Type B pancreatic cell (in vitro differentiated cells): Measurements from ENCODE around the gene IL10RA. TPM values are rescaled to one million over a fixed set of nuclear protein-coding genes. Genes with fewer than 3 reads are reported as not detected.
A peak's percentile ranks its signal among the peaks of the same experiment; 100 is the strongest.

ENCODE experiments used
- DNase-seq: peaks from one replicate; pipeline ENCODE4 v3.0.0; 2021; ENCODE audit warnings: mixed read lengths; ENCODE audit not compliant: unreplicated experiment; ENCODE audit errors: extremely low spot score
- H3K27ac Mint-ChIP-seq: 2 replicates; pipeline ENCODE4 v1.8.0; 2021; ENCODE audit warnings: mild to moderate bottlenecking, mixed read lengths
- H3K27me3 Mint-ChIP-seq: 2 replicates; pipeline ENCODE4 v1.8.0; 2021; ENCODE audit warnings: mixed read lengths
- H3K36me3 Mint-ChIP-seq: 2 replicates; pipeline ENCODE4 v1.8.0; 2021; ENCODE audit warnings: mixed read lengths
- H3K4me1 Mint-ChIP-seq: one replicate; pipeline ENCODE4 v1.8.0; 2021; ENCODE audit warnings: mixed read lengths; ENCODE audit not compliant: unreplicated experiment
- H3K4me3 Mint-ChIP-seq: 2 replicates; pipeline ENCODE4 v1.8.0; 2021; ENCODE audit warnings: mild to moderate bottlenecking, mixed read lengths
- H3K9me3 Mint-ChIP-seq: 2 replicates; pipeline ENCODE4 v1.8.0; 2021; ENCODE audit warnings: mixed read lengths
- CTCF ChIP-seq: fragments of 200-600 bp; sonication (generic); conservative IDR thresholded peaks from 2 replicates; pipeline ENCODE4 v1.5.0; 2021; ENCODE audit warnings: antibody characterized with exemption, mild to moderate bottlenecking
- total RNA-seq: library from RNA; stranded (reverse); gene quantifications from 2 replicates; pipeline ENCODE4 v1.2.1, GENCODE V29; 2021; ENCODE audit warnings: low replicate concordance

Gene IL10RA
- total RNA-seq, 1 donor from 2014 or later, result 0.48 TPM

- Mint-ChIP-seq H3K9me3 (peaks cover 6% of the 10 kb centered on the region), H3K4me3 (no peak overlapping the region), H3K36me3 (no peaks in the 10 kb centered on the region), H3K27ac (peak overlapping the region; percentile 5), H3K4me1 (peaks cover 4% of the 10 kb centered on the region), H3K27me3 (peaks cover 46% of the 10 kb centered on the region)
- no peak for TF ChIP-seq CTCF
- DNase-seq, result no peak
These were observed 5.9 kb upstream of the IL10RA start for GRCh38 chr11:117980280-117980679.

GRCh38 chr11:117980720-117981119 lies 5.5 kb upstream of the IL10RA start:
- Mint-ChIP-seq H3K4me1 (peaks cover 4% of the 10 kb centered on the region), H3K36me3 (no peaks in the 10 kb centered on the region), H3K9me3 (peaks cover 6% of the 10 kb centered on the region), H3K27ac (no peak overlapping the region), H3K27me3 (peaks cover 48% of the 10 kb centered on the region), H3K4me3 (no peak overlapping the region)
- no peak for DNase-seq
- TF ChIP-seq CTCF, result no peak

- Mint-ChIP-seq H3K27ac (no peak overlapping the region), H3K36me3 (no peaks in the 10 kb centered on the region), H3K27me3 (peaks cover 69% of the 10 kb centered on the region), H3K9me3 (peaks cover 6% of the 10 kb centered on the region), H3K4me1 (peaks cover 12% of the 10 kb centered on the region), H3K4me3 (no peak overlapping the region)
- TF ChIP-seq CTCF, result no peak
- DNase-seq, result peak; percentile 32
These were observed 3.1 kb upstream of the IL10RA start for GRCh38 chr11:117983163-117983475.

- peaks cover 78% of the 10 kb centered on the region for H3K27me3 Mint-ChIP-seq
- H3K36me3 Mint-ChIP-seq, result no peaks in the 10 kb centered on the region
These were observed 1.7 kb upstream of the IL10RA start for GRCh38 chr11:117984476-117984875.

GRCh38 chr11:117986981-117987574 lies 884 bp downstream of the IL10RA start:
- Mint-ChIP-seq H3K27ac (peak overlapping the region; percentile 64), H3K27me3 (peaks cover 70% of the 10 kb centered on the region), H3K36me3 (no peaks in the 10 kb centered on the region), H3K9me3 (no peaks in the 10 kb centered on the region), H3K4me1 (peaks cover 12% of the 10 kb centered on the region), H3K4me3 (peak overlapping the region; percentile 79)
- DNase-seq, result no peak
- no peak for TF ChIP-seq CTCF

More at GRCh38 chr11:117984476-117984875, 1.7 kb upstream of the IL10RA start:
- no peak for DNase-seq
- Mint-ChIP-seq H3K4me3 (peak overlapping the region; percentile 50), H3K27ac (no peak overlapping the region), H3K4me1 (peaks cover 12% of the 10 kb centered on the region), H3K9me3 (peaks cover 6% of the 10 kb centered on the region)
- TF ChIP-seq CTCF, result no peak
